GM19238 (cell line): Measurements from ENCODE around the gene MED13.

Experiments
- DNase-seq: peaks from one replicate; pipeline ENCODE4 v3.0.0; 2011; ENCODE audit warnings: low spot score; ENCODE audit not compliant: insufficient read length

The MED13 gene, protein sequence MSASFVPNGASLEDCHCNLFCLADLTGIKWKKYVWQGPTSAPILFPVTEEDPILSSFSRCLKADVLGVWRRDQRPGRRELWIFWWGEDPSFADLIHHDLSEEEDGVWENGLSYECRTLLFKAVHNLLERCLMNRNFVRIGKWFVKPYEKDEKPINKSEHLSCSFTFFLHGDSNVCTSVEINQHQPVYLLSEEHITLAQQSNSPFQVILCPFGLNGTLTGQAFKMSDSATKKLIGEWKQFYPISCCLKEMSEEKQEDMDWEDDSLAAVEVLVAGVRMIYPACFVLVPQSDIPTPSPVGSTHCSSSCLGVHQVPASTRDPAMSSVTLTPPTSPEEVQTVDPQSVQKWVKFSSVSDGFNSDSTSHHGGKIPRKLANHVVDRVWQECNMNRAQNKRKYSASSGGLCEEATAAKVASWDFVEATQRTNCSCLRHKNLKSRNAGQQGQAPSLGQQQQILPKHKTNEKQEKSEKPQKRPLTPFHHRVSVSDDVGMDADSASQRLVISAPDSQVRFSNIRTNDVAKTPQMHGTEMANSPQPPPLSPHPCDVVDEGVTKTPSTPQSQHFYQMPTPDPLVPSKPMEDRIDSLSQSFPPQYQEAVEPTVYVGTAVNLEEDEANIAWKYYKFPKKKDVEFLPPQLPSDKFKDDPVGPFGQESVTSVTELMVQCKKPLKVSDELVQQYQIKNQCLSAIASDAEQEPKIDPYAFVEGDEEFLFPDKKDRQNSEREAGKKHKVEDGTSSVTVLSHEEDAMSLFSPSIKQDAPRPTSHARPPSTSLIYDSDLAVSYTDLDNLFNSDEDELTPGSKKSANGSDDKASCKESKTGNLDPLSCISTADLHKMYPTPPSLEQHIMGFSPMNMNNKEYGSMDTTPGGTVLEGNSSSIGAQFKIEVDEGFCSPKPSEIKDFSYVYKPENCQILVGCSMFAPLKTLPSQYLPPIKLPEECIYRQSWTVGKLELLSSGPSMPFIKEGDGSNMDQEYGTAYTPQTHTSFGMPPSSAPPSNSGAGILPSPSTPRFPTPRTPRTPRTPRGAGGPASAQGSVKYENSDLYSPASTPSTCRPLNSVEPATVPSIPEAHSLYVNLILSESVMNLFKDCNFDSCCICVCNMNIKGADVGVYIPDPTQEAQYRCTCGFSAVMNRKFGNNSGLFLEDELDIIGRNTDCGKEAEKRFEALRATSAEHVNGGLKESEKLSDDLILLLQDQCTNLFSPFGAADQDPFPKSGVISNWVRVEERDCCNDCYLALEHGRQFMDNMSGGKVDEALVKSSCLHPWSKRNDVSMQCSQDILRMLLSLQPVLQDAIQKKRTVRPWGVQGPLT (N-terminal part only)

DNA sequence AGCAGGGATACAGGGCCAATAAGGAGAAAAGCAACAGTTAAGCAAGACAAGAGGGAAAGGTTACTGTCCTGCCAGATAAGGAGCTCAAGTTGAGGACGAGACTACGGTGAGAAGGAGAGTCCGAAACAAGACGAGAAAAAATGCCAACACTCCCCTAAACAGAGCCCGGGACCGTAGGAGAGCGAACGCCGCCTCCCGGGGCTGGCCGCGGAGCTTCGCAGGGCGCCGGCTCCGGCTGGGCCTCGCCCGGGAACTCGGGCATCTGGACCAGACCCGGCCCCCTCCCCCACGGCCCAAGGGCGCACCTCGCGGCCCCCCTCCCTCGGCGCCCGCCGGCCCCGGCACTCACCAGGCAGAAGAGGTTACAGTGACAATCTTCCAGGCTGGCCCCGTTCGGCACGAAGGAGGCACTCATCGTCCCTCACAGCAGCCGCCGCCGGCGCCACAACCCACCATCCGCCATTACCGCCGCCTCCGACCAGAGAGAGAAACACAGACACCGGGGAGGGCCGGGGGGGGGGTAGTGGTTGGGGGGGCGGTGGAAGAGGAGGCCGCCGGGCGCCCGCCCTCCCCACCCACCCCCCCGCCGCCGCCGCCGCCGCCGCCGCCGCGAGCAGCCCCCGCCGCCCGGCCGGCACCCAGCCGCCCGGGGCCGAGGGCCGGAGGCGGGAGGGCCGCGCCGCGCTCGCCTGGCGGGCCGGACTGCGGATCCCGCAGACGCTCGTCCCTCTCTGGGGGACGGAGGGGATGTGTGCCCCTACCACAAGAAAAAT, at the start of gene MED13:
Gene MED13 (minus strand): TSS at position 488 of the 773 bp plus-strand sequence. CDS start 73 bp downstream, at position 415.
- peak; percentile 37 for DNase-seq

DNA sequence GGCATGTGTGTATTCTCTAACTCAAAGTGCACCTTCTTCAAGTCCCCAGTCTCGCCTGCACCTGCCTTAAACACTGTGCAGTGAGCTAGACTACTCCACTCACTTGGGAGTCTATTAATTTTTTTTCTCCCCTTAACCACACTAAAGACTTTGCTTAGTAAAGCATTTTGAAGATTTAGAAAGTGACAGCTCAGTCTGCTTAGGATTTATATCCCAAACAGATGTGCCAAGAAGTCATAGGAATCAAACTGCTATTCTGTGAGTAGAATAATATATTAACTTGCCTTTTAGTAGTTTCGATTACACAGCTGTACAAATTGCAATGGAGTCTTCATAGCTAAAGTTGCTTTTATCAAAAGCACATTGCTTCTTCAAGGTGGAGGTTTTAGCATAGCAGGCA, 47.2 kb upstream of the MED13 start:
- no peak for DNase-seq

DNA sequence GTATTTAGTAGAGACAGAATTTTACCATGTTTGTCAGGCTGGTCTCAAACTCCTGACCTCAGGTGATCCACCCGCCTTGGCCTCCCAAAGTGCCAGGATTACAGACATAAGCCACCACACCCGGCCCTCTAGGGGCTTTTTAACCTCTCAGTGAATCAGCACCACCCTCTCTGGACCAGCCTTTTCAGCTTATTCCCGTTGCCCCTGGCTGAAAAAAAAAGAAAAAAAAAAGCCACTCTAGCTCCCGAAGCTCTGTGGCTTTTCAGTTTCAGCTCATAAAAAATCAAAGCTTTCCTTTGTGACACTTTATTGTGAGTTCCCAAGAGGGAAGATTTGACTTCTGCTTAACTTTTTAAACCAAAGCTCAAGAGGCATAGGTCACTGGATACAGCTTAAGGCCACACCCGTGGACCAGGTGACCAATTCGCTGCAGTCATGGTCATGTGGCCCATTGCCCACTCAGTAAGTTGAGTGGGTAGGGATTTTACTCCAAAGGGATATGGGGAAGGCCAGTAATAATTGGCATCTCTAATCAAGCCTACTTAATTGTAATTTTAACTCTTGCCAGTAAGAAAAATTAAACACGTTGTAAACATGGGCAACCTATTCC, 46.6 kb upstream of the MED13 start:
- DNase-seq, result no peak

DNA sequence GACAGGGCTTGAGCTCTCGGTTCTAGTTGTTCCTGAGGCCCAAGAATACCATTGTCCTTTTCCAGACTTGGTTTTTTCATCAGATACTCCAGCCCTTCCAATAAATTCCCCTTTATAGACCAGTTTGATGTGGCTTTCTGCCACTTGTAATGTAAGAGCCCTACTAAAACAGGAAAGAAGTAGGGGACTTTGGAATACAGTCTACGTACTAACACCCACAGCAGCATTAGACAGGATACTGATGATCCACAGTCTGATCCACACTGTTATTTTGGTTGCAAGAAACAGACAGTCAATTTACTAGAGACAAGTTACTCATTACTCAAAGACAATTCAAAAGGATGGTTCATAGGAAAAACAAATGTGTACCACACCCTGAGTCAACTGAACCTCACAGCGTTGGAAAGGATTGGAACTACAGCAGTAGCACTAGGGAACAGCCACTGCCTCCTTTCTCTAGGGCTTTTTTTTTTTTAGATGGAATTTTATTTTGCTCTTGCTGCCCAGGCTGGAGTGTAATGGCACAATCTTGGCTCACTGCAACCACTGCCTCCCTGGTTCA, 45.9 kb upstream of the MED13 start:
- no peak for DNase-seq

DNA sequence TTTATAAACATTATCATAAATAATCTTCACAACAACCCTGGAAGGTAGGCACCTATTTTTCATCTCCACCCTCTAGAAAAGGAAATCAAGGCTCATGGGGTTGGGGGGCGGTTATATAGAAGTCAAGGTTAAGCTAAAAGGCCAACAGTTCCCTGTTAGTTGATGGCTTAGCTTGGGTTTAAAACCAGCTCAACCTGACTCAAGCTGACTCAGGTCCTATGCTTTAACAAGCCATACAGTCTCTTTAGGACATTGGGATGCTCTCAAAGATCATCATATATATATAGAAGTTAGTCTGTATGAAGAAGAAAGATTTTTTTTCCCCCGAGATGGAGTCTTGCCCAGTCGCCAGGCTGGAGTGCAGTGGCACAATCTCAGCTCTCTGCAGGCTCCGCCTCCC, 44.8 kb upstream of the MED13 start:
- DNase-seq, result no peak

DNA sequence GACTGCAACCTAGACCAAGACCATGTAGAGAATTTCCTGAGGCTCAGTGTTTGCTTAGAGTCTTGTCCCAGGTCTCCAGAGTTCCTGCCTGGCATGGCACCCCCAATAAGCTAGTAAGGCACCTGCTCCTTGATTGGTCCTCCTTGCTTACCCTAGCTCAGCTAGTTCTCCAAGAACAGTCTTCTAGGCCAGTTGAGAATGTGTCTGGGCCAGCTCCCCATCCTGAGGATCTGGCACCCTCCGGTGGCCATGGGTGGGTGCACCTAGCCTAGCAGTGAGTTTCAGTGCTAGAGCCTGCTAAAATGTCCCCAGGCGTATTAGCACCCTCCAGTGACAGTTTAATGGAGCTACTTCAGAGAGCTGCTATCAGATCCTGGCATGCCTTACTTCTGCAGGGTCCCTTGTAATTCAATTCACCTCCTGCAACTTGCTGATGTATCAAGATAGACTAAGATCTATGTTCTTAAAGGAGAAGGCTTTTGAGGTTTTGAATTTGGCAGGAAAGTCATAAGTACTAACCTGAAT, 44.4 kb upstream of the MED13 start:
- DNase-seq, result peak; percentile 66

DNA sequence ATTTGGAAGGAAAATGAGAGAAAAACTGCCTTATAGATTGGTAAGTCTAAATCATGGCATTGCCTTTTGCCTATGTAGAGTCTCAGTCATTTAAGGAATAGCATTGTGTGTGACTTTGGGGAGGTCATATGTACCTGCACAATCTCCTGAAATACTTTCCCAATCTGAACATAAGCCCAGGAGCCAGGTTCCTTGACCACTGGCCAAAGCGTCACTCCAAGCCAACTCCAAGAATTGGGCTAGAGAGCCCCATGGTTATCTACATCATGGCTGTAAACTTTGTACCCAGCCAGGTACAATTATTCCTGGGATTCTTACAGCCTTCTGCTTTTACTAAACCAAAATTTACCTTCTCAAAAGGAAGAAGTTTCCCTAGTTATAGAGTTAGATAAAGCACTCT, 40.8 kb upstream of the MED13 start:
- DNase-seq, result no peak

DNA sequence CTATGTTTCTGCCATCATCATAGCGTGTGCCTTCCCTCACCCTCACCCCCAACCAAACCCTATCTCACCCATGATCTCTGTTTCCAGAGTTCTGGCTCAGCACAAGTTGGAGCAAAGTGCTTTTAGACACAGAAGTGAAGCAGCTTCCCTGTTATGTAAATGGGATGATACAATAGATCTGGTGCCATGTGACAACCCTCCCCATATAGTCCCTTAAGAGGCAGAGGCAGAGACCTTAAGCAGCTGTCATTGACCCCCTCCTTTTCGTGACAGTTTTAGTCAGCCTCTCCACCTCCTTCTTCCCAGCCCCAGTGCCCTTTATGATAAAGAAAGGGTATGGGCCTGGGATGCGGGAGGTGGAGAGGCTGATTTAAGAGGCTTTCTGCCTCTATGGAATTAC, 40.3 kb upstream of the MED13 start:
- DNase-seq, result no peak

DNA sequence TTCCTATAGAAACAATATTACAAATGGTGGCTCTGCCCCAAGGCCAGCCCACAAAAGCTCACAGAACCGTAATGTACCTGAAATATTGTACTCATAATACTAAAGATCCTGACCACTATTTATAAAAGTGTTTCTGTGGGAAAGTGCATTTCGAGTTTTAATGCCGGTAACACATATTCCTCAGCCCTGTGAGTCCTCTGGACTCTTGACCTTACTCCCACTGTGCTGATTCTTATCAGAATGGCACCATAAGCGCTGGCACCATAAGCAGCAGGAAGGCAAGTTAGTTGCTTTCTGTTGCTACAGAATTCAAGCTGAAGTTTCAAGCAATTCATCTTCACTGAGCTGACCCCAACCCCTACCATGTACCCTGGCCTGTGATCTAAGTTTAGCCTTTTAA, 36.4 kb upstream of the MED13 start:
- DNase-seq, result no peak

DNA sequence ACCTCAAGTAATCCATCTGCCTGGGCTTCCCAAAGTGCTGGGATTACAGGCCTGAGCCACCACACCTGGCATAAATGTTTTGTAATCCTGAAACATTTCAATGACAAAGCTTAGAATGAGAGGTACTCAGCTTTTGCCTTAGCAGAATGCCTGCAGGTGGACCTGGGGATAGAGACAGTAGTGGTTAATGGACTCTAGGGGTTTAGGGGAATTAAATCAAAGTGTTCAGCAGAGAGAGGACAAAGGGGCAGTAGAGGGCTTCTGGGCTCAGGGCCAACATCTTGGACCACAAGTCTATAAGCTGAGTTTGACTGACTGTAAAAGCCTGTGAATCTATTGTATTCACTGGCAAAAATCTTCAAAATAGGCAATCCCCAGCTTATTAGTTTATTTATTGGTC, 36.0 kb upstream of the MED13 start:
- DNase-seq, result no peak

DNA sequence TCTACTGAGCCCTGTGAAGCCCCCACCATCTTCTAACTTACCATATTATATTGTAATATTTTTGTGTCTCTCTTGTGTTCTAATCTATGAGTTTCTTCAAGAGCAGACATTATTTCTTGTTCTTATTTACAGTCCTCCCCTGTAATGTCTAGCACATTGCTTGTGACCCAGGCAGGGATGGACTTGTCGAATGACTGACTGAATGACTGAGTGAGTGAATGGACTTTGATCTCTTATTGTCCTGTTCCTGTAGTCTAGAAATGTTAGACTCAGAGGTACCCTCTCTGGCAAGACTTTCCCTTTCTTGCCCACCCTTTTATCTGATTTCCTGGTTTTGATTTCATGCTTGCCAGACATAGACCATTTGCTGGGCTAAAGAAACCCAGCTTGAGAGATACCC, 35.0 kb upstream of the MED13 start:
- no peak for DNase-seq

DNA sequence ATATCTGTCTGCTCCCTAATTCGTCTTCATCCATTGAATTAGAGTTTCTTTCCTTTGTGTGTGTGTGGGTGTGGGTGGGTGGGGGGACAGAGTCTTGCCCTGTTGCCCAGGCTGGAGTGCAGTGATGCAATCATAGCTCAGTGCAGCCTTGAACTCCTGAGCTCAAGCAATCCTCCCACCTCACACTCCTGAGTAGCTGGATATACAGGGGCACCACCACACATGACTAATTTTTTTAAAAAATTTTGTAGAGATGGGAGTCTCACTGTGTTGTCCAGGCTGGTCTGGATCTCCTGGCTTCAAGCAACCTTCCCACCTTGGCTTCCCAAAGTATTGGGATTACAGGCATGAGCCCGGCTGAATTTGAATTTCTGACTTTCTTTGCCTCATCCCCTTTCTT, 34.5 kb upstream of the MED13 start:
- no peak for DNase-seq

DNA sequence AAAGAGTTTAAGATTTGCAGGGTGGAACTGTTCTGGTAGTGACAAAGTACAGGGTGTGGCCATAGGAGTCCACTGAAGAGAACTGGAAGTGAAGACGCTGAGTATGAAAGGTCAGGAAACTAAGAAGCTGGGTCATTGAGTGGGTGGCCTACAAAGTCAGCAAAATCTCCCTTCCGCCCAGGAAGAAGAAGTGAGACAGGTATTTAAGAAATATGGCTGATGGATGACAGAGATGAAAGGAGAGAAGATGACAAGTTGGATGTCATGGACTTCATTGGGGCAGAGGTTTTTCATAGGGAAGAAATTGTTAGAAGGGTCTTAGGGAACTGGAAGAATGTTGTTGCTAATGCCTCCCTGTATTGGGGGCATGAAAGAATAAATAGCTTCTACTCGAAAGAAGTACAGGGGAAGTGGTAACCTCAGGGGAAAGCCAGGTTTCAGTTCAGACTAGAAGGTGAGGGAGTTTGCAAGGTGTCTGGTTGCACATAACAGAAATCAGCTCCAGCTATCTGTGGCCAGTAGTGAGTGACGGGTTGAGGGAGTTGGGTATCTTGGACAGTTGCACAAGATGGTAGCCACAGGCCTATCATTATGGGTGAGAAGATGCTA, 33.6 kb upstream of the MED13 start:
- DNase-seq, result peak; percentile 39

DNA sequence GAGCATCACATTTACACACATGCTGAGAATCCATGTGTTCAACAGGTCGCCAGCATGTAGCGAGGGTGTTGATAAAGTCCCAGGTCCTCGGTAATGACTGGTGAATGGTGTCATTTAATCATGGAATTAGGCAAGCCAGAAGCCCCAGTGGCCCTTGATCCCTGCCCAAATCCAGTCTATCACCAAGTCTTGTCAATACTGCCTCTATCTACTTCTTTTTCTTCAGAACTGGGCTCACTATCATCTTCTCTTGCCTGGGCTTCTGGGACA, 31.3 kb upstream of the MED13 start:
- DNase-seq, result no peak

DNA sequence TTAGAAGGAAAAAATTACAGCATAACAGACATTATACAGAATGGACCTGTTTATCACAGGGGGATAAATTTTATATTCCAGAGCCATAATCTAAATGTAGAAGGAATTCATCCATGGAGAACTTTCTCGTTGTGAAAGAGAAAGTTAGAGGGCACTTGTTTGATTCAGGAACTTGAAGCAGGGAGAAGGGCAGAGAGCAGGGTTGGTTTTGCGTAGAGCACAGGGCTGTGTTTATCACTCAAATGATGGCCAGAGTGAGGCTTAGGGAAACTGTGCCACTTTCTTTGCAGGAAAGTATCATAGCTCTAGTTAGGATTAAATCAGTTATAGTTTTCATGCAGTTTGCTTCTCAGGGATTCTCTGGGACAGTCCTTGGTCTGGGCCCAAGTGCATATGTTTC, 29.1 kb upstream of the MED13 start:
- no peak for DNase-seq

DNA sequence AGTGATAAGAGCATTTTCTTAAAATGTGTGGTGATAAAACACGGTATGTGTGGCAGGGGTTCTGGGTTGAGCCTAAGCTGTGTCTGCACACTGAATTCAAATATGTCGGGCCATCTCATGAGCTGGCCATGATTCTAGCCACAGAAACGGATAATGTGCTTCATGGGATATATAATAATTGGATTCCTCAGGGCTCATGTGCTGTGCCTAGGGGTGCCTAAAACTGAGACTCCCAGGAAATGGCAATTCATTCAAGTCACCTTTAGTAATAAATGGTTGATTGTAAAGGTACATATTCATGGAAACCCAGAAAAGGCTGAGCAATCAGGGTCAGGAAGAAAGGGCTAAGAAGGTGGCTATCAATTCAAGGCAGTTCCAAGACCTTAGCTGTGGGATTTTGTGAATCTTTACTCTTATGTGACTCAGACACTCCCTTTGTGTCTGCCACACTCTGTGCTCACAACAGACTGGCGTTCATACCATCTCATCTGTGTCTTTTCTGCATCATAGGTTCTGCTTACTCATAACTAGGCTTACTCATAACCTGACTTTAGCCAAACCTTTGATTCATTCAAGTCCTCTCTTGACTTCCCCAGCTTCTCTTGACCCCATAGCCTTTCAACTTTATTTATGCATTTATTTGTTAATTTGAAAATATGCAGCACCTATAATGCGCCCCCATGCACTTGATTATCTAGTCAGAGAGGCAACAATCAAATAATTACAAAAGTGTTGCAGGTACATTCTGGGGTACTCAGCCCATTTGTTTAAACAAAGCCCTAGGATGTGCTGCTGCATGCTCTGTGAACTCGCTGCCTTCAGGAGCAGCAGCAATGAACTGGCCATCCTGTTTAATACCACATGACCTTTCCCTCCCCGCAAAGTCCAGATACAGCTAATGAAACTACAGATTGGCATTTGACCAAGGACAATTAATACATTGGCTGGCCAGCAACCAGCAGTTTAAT, 28.4 kb upstream of the MED13 start:
- no peak for DNase-seq

DNA sequence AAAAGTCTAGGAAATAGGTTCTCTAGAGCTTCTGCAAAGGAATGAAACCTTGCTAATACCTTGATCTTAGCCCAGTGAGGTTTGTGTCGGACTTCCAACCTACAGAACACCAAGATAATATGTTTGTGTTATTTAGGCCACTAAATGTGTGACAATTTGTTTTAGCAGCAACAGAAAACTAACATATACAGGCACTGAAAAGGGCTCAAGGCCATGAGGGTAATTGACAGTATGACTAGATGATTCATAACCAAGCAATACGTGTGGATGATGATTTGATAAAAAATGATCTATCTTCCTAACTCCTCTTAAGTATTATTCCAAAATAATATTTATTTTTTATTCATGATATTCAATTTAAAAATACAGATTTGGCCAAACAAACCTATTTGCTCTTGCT, 27.7 kb upstream of the MED13 start:
- DNase-seq, result no peak

DNA sequence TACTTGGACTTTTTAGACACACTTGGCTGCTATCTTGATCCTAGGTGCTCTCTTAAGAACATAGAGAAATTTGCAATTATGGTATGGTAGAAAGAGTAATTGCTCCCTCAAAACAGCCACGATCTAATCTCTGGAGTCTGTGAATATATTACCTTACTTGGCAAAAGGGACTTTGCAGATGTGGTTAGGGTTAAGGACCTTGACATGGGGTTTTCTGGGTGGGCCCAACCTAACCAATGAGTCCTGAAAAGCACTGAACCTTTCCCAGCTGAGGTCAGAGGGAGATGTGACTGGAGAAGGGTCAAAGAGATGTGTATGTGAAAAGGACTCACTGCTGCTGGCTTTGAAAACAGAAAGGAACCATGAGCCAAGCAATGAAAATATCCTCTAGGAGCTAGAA, 26.7 kb upstream of the MED13 start:
- no peak for DNase-seq

DNA sequence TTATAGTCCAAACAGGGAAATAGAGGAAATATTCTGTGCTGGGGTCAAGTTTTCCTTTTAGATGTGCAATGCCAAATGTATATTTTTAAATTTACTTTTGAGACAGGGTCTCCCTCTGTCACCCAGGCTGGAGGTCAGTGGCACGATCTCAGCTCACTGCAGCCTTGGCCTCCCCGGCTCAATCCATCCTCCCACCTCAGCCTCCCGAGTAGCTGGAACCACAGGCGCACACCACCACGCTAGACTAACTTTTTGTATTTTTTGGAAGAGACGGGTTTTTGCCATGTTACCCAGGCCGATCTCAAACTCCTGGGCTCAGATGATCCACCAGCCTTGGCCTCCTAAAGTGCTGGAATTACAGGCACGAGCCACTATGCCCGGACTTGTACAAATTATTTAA, 25.8 kb upstream of the MED13 start:
- DNase-seq, result no peak
